Stimulated activated CD4-positive, alpha-beta T cell treated with anti-CD3 and anti-CD28 coated beads, Interleukin-1b, Interleukin-23, amount 100 ng/mL, for 1 hour (primary cell): ENCODE results near the gene PGD.
"Not testable (repeated sequence)": the region's sequence is repeated elsewhere in the genome, so short reads cannot be mapped to it uniquely, and the experiment has no call there.

Source experiments
- DNase-seq, 2 donors: peaks; one replicate each; pipeline ENCODE4 v3.0.0-alpha.2; 2020; ENCODE audit warnings: low read depth in 2 of 2

PGD gene

GRCh38 chr1:10437052-10437451 lies 38.2 kb downstream of the PGD start:
- DNase-seq = no peak

GRCh38 chr1:10438677-10439163 lies 39.9 kb downstream of the PGD start:
- no peak for DNase-seq

- DNase-seq = no peak
Observed at GRCh38 chr1:10440305-10440704, 41.4 kb downstream of the PGD start.

GRCh38 chr1:10440794-10441193 lies 41.9 kb downstream of the PGD start:
- no peak for DNase-seq

GRCh38 chr1:10444248-10444647 lies 45.4 kb downstream of the PGD start:
- no peak for DNase-seq

GRCh38 chr1:10444795-10445397 lies 46.0 kb downstream of the PGD start:
- DNase-seq = no peak

- no peak for DNase-seq
Observed at GRCh38 chr1:10446790-10447422, 48.0 kb downstream of the PGD start.

GRCh38 chr1:10449751-10450150 lies 50.9 kb downstream of the PGD start, which contains the start of gene CORT:
Gene CORT, plus strand, starts transcription at chr1:10450031. Its CDS starts 193 bp downstream, at chr1:10450224.
- no peak for DNase-seq

GRCh38 chr1:10450156-10450814 lies 51.4 kb downstream of the PGD start:
- DNase-seq = no peak

GRCh38 chr1:10450836-10451235 lies 52.0 kb downstream of the PGD start:
- no peak for DNase-seq

- no peak for DNase-seq
Observed at GRCh38 chr1:10451287-10451686, 52.4 kb downstream of the PGD start.

GRCh38 chr1:10456048-10456447 lies 57.2 kb downstream of the PGD start:
- DNase-seq = no peak

GRCh38 chr1:10456661-10457060 lies 57.8 kb downstream of the PGD start:
- no peak for DNase-seq

- DNase-seq = not testable (repeated sequence)
Observed at GRCh38 chr1:10457462-10457861, 58.6 kb downstream of the PGD start.

GRCh38 chr1:10457875-10458274 lies 59.0 kb downstream of the PGD start:
- no peak for DNase-seq

GRCh38 chr1:10459184-10459583 lies 60.3 kb downstream of the PGD start:
- DNase-seq = no peak

GRCh38 chr1:10467078-10467477 lies 68.2 kb downstream of the PGD start:
- DNase-seq = no peak

- no peak for DNase-seq
Observed at GRCh38 chr1:10470043-10470442, 71.2 kb downstream of the PGD start.
